Measurements from ENCODE around the gene SLC38A10.

Gene SLC38A10

DNA sequence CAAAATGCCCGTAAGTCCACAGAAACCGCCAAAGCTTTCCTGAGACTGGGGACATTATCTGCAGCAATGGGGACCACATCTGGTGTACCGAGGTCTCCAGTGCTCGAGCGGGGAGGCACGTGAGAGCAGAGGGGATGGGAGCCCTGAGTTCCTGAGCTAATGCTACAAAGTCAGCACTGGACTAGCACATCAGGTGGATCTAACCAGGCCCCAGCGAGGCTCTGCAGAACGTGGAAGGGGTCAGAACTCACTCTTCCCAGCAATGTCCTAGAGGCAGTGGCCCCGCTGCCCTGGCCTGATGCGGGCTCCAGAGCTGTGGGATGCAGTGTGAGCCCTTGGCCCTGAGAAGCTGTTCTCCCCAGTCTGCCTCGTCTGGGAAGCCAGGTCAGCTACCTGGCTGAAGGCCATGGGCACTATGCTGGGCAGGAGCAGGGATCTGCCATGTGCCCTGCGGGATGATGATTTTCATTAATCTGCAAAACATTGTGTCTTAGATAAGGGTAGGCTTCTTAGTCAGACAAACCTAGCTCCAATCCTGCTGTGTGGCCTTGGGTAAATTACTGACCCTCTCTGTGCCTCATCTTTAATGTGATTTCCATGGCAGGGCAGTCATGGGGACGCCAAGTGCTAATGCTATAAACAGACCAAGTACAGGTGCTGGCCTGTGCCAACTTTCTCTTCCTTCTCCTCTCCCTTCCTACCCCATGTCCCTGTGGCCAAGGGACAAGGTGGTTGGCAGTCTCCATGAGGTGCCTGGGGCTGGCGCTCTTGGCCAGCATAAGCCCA, 40.1 kb upstream of the SLC38A10 start:
- TF ChIP-seq, protein P1, sequence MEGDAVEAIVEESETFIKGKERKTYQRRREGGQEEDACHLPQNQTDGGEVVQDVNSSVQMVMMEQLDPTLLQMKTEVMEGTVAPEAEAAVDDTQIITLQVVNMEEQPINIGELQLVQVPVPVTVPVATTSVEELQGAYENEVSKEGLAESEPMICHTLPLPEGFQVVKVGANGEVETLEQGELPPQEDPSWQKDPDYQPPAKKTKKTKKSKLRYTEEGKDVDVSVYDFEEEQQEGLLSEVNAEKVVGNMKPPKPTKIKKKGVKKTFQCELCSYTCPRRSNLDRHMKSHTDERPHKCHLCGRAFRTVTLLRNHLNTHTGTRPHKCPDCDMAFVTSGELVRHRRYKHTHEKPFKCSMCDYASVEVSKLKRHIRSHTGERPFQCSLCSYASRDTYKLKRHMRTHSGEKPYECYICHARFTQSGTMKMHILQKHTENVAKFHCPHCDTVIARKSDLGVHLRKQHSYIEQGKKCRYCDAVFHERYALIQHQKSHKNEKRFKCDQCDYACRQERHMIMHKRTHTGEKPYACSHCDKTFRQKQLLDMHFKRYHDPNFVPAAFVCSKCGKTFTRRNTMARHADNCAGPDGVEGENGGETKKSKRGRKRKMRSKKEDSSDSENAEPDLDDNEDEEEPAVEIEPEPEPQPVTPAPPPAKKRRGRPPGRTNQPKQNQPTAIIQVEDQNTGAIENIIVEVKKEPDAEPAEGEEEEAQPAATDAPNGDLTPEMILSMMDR (conservative IDR thresholded peaks at IDR 0.05; ENCODE audit: control insufficient read depth, insufficient read depth, low read depth, low read length), result no peak
- no peak for DNase-seq (ENCODE audit: low read depth)
- H3K4me3 ChIP-seq (ENCODE audit: control insufficient read depth, low read depth, low read length), result no peak overlapping the region

DNA sequence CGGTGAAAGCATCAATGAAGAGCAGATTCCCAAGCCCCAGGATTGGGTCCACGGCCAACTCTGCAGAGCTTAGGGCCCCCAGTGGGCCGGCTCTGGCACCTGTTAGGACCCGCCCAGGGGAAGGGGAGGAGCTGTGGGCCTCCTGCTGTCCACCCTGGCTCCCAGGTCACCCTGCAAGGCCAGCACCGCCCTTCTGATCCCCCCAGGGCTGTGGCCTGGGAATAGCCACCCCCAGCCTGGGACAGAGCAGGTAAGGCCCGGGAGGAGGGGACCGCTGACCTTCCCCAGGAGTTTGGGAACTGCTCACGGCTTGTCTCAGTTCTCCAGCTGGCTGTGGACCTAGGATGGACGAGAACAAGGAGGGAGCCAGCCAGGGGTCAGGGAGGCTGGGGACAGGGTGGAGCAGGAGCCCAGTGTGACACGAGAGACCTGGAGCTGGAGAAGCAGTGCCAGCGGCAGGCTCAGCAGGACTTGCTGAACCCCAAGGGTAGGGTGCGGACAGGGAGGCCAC, 39.3 kb upstream of the SLC38A10 start:
- DNase-seq (ENCODE audit: low read depth), result no peak
- no peak overlapping the region for H3K4me3 ChIP-seq (ENCODE audit: control insufficient read depth, low read depth, low read length)
- TF ChIP-seq, protein P1 (conservative IDR thresholded peaks at IDR 0.05; ENCODE audit: control insufficient read depth, insufficient read depth, low read depth, low read length), result no peak

DNA sequence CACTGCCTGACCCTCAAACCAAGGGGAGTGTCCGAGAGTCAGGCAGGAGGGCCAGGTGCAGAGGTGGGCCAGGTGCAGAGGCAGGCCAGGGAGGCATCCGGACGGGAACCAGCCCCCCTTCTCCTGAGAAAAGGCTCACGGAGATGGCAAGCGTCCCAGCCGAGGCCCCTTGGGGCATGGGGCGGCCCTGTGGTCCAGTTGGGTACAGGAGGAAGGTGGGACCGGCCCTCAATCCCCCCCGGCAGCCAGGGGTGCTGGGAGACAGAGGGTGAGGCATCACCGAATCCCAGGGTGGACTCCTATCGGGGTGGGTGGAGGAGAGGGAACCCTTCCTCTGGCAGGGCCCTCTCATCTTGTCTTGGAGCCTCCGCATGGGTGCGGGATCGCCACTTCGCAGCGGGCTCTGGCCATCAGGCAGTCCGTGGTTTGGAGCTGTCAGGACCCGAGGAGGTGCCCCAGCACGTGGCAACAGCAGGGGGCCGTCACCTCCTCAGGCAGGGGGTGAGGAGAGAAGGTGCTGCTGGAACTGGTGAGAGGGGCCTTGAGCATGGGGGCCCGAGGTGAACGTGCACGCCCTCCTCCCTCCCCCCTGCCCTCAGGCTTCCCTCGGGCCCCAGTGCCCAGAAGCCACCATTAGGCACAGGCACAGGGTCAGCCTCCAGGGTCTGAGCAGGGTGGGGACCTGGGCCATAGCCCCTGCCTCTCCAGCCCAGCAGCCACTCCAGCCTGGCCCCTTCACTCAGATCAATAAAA, 38.7 kb upstream of the SLC38A10 start:
- no peak overlapping the region for H3K4me3 ChIP-seq (ENCODE audit: control insufficient read depth, low read depth, low read length)
- TF ChIP-seq, protein P1 (conservative IDR thresholded peaks at IDR 0.05; ENCODE audit: control insufficient read depth, insufficient read depth, low read depth, low read length), result no peak
- no peak for DNase-seq (ENCODE audit: low read depth)

DNA sequence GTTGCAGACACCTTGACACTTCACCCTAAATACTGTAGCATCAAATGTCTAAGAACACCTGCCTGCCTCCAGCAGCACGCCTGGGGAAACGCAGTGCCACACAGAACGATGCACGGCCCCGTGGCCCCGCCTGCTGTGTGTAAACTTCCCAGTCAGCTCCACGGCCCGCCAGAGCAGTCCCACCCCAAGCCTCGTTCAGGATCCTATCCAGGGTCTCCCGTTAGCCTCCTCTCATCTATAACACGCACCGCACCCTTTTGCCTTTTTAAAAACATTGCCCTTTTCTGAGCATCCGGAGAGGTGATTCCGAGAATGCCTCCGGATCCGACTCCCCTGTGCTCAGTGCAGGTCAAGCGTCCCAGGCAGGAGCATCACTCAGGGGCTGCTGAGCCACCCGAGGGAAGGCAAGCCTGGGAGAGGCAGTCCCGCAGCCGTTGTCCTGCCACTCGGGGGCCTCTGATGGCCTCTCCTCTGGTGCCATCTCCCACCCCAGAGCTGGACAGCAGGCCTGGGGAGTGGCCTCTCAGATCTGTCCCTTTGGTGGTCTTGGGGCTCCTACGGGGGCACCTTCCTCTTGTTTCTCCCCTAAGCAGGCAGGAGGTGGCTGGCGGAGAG, 37.9 kb upstream of the SLC38A10 start:
- H3K4me3 ChIP-seq (ENCODE audit: control insufficient read depth, low read depth, low read length), result no peak overlapping the region
- DNase-seq (ENCODE audit: low read depth), result no peak
- TF ChIP-seq, protein P1 (conservative IDR thresholded peaks at IDR 0.05; ENCODE audit: control insufficient read depth, insufficient read depth, low read depth, low read length), result no peak

DNA sequence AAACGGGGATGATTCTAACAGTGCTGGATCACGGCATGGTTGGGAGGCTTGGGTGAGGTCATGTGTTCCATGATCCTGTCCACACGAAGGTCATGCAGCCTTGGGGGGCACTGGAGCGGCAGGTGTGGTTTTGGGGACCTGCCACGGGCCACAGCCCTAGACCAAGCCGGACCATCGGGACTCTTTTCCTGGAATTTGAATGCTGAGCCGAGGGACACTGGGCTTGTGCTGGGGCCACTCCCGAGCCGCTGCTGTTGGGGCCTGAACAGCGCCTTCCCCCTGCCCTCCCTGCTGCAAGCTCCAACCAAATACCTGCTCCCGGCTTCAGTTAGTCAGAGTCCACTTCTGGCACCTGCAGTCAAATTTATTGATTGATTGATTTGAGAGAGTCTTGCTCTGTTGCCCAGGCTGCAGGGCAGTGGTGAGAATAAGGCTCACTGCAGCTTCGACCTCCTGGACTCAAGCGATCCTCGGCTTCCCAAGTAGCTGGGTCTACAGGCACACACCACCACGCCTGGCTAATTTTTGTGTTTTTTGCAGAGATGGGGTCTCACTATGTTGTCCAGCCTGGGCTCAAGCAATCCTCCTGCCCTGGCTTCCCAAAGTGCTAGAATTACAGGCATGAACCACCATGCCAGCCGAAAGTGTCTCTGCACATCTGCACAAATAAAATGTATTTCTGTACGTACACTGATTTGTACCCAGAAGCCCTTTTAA, 37.2 kb upstream of the SLC38A10 start:
- TF ChIP-seq, protein P1 (conservative IDR thresholded peaks at IDR 0.05; ENCODE audit: control insufficient read depth, insufficient read depth, low read depth, low read length), result no peak
- no peak overlapping the region for H3K4me3 ChIP-seq (ENCODE audit: control insufficient read depth, low read depth, low read length)
- DNase-seq (ENCODE audit: low read depth), result no peak

DNA sequence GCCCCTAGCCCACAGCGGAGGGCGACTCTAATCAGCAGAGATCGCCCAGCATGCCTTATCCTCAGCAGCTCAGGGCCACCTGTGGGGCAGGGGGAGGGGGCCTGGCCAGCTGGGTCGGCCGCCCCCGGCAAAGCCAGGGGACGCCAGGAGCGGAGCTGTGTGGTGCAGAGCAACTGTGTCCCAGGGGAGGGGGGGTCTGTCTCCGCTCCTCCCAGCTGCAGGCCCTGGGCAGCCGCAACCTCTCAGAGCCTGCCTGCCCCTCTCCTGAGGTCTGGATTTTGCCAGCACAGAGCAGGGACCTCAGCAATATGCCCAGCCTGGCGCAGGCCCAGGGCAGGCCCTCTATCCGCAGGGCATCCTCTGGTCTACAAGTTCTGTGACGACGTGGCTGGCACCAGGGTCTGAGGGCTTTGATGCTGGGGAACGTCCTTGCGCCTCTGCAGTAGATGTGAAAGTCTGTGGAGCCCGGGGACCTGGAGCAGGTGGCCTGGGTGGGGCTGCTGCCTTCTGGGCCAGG, 36.5 kb upstream of the SLC38A10 start:
- H3K4me3 ChIP-seq (ENCODE audit: control insufficient read depth, low read depth, low read length), result no peak overlapping the region
- DNase-seq (ENCODE audit: low read depth), result no peak
- TF ChIP-seq, protein P1 (conservative IDR thresholded peaks at IDR 0.05; ENCODE audit: control insufficient read depth, insufficient read depth, low read depth, low read length), result no peak

Measured in fibroblast of mammary gland (primary cell).